HG02970 (cell line): ENCODE data around the gene TSEN54.

Experiments
- ATAC-seq: cut with Tn5 transposase; IDR thresholded peaks from one replicate; pipeline ENCODE4 v1.9.1; 2021; ENCODE audit warnings: mild to moderate bottlenecking, moderate library complexity, moderate number of reproducible peaks; ENCODE audit not compliant: unreplicated experiment, low FRiP score

Gene TSEN54

GRCh38 chr17:75558666-75559530 lies 42.6 kb downstream of the TSEN54 start:
- no peak for ATAC-seq

- ATAC-seq = no peak
Measured at GRCh38 chr17:75559958-75560533, 43.7 kb downstream of the TSEN54 start.

DNA sequence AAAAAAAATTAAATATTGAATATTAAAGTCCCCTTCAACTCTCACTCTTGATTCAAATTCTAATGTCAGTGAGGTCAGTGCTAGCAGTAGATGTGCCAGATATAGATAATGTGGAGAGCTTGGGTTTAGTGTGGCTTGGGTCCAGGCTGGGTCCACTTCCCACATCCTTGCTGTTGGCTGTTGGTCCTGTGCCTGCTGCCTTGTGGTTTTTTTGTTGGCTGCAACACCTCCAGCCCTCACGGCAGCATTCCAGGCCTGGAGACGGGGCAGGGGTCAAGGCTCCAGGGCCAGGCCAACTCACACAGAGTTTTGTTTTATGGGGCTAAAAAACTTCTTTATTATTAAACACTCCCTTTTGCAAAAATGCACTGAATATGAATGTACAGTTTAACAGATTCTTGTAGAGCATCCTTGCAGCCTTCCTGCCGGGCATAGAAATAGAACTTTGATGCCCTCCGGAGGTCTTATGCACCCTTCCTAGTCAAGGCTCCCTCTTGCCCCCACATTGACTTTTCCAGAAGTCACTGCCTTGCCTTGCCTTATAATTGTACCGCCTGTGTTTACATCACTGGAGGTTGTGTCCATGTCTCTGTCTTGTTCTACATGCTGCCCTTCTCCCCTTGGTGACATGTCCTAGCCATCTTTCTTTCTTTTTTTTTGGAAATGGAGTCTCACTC lies 45.7 kb downstream of the TSEN54 start:
- no peak for ATAC-seq

- no peak for ATAC-seq
Measured at GRCh38 chr17:75563063-75563758, 46.9 kb downstream of the TSEN54 start.

DNA sequence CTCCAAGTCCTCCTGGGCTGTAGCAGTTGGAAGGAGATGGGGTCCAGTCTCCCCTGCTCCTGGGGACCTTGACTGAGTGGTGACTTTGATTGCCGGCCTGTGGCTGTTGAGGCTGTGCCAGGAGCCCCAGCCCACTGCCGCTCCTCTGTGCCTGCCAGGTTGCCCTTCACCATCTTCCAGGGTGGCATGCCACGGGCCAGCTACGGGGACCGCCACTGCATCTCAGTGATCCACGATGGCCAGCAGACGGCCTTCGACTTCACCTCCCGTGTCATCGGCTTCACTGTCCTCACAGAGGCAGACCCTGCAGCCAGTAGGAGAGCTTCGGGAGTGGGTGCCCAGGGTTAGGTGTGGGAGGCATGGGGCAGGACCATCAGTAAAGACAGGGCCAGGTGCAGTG lies 47.9 kb downstream of the TSEN54 start:
- ATAC-seq = no peak

DNA sequence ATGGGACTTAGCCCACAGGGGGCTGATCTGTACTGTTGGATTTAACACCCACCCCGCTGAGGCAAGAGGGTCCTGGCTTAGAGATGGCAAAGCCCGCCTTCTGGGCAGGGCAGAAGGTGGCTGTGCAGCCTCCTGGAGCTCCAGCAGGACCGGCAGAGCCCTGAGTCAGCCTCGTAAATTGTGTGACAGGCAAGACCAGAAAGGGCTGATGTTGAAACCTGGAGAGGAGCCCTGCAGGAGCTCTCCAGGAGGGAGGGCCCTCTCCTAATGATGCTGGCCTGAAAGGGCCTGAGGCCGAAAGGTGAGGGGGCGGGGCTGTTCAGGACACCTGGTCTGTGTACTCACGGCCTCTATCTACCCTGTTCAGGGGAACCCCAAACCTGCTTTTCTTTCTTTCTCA lies 48.7 kb downstream of the TSEN54 start:
- ATAC-seq = no peak

DNA sequence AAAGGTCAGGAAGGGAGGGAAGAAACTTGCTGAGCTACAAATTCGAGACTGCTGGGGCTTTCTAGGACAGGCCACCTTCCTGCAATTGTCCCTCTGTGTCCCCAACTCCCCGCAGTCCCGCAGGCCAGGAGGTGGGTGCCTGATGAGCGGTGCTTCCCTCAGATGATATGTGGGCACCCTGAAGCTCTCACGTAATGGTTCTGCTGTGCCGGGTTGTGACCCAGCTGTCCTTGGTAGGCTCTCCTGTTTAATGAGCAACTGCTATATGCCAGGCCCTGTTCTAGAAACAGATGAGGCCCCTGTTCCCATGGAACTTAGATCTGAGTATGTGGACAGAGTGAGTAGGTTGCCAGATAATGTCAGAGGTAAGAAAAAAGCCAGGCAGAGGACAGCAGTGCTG lies 49.3 kb downstream of the TSEN54 start:
- no peak for ATAC-seq

DNA sequence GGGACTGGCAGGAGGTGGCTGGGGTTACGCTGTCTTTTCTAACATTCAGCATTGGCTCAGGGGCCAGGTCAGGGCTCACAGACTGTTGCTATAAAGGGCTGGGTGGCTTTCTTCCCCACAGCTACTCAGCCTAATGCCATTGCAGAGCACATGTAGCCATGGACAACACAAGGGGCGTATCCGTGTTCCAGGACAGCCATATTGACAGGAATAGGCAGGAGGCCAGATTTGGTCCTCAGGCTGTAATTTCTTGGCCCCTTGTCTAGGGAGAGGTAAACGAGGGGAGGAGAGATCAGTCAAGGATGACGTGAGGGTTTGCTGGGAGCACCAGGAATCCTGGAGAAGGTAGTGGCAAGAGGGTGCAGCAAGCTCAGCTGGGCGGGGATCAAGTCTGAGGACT lies 50.1 kb downstream of the TSEN54 start:
- ATAC-seq = no peak

GRCh38 chr17:75566834-75567233 lies 50.5 kb downstream of the TSEN54 start:
- no peak for ATAC-seq

DNA sequence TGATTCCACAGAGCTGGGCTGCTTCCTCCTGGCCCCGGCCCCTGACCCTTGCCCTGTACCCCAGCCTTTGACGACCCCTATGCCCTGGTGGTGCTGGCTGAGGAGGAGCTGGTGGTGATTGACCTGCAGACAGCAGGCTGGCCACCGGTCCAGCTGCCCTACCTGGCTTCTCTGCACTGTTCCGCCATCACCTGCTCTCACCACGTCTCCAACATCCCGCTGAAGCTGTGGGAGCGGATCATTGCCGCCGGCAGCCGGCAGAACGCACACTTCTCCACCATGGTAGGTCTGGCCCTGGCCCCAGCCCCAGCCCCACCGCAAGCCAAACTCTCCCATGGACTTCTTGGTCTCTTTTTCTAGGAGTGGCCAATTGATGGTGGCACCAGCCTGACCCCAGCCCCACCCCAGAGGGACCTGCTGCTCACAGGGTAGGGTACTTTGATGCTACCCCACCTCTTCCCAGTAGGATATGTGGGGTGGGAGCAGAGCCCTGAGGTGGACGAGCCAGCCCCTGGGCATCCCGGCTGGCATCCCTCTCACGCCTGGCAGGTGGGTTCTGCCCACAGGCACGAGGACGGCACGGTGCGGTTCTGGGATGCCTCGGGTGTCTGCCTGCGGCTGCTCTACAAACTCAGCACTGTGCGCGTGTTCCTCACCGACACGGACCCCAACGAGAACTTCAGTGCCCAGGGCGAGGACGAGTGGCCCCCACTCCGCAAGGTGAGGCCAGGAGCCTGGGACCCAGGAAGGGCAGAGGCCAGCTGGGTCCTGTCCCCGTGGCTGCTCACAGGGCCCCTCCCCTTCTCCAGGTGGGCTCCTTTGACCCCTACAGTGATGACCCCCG lies 52.3 kb downstream of the TSEN54 start:
- ATAC-seq = no peak

DNA sequence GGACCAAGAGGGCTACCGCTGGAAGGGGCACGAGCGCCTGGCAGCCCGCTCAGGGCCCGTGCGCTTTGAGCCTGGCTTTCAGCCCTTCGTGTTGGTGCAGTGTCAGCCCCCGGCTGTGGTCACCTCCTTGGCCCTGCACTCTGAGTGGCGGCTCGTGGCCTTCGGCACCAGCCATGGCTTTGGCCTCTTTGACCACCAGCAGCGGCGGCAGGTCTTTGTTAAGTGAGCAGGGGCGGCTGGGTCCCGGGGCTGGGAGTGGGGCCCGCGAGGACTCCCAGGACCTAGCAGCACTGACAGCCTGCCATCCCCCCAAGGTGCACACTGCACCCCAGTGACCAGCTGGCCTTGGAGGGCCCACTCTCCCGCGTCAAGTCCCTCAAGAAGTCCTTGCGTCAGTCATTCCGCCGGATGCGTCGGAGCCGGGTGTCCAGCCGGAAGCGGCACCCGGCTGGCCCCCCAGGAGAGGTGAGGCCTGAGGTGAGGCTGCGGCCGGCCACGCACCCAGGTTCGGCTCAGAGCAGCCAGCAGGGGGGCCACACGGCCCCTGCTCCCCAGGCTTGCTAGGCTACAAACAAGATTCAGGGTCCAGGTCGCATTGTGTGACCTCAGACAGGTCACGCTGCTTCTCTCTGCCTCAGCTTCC lies 53.8 kb downstream of the TSEN54 start:
- no peak for ATAC-seq

- no peak for ATAC-seq
Measured at GRCh38 chr17:75570772-75571171, 54.4 kb downstream of the TSEN54 start.

- no peak for ATAC-seq
Measured at GRCh38 chr17:75571197-75571884, 55.0 kb downstream of the TSEN54 start.

DNA sequence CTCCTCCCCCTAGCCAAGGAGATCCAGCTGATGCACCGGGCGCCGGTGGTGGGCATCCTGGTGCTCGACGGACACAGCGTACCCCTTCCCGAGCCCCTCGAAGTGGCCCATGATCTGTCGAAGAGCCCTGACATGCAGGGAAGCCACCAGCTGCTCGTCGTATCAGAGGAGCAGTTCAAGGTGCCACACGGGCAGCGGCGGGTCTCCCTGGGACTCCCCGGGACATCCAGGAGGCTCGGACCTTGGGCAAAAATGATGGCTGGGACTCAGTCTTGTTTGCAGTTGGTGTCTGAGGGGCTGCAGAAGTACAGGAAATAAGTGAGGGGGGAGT lies 55.5 kb downstream of the TSEN54 start:
- ATAC-seq = no peak

GRCh38 chr17:75572713-75573539 lies 56.6 kb downstream of the TSEN54 start:
- ATAC-seq = no peak

DNA sequence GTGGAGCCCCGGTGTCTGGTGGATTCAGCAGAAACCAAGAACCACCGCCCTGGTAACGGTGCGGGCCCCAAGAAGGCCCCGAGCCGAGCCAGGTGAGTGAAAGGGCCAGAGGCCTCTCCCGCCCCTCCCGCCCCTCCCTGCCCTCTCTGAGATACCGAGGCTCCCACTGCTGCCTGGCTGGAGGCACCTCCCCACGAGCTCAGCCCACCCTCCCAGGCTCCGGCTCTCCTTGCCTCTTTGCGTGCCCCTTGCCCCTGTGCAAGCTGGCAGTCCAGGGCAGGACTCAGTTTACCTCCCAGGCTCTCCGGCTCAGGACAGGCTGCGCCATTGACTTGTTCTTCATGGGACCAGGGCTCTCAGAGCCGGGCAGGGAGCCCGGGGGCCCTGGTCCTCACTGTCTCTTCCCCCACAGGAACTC lies 57.2 kb downstream of the TSEN54 start:
- no peak for ATAC-seq

GRCh38 chr17:75573994-75574393 lies 57.7 kb downstream of the TSEN54 start:
- ATAC-seq = no peak
